ENCODE data around the gene TXNRD1.
"Not testable (repeated sequence)": the region's sequence is repeated elsewhere in the genome, so short reads cannot be mapped to it uniquely, and the experiment has no call there.

The TXNRD1 gene

GRCh38 chr12:104237930-104238329, 22.4 kb downstream of the TXNRD1 start:
- no peak for DNase-seq (ENCODE audit: low spot score)

- no peak for DNase-seq (ENCODE audit: low spot score)
Observed at GRCh38 chr12:104242546-104243206, 27.1 kb downstream of the TXNRD1 start.

GRCh38 chr12:104243551-104243950, 28.0 kb downstream of the TXNRD1 start:
- DNase-seq (ENCODE audit: low spot score), result peak; percentile 38

GRCh38 chr12:104243971-104244370, 28.4 kb downstream of the TXNRD1 start:
- DNase-seq (ENCODE audit: low spot score), result no peak

- no peak for DNase-seq (ENCODE audit: low spot score)
Observed at GRCh38 chr12:104247698-104248097, 32.1 kb downstream of the TXNRD1 start.

GRCh38 chr12:104248444-104248843, 32.9 kb downstream of the TXNRD1 start:
- DNase-seq (ENCODE audit: low spot score), result no peak

GRCh38 chr12:104249017-104249416, 33.4 kb downstream of the TXNRD1 start:
- DNase-seq (ENCODE audit: low spot score), result no peak

- DNase-seq (ENCODE audit: low spot score), result no peak
Observed at GRCh38 chr12:104249898-104250297, 34.3 kb downstream of the TXNRD1 start.

- DNase-seq (ENCODE audit: low spot score), result no peak
Observed at GRCh38 chr12:104250366-104251125, 35.0 kb downstream of the TXNRD1 start.

GRCh38 chr12:104257913-104258472, 42.4 kb downstream of the TXNRD1 start:
- DNase-seq (ENCODE audit: low spot score), result no peak

- DNase-seq (ENCODE audit: low spot score), result no peak
Observed at GRCh38 chr12:104258476-104259067, 43.0 kb downstream of the TXNRD1 start.

GRCh38 chr12:104263026-104263425, 47.4 kb downstream of the TXNRD1 start:
- no peak for DNase-seq (ENCODE audit: low spot score)

- peak; percentile 59 for DNase-seq (ENCODE audit: low spot score)
Observed at GRCh38 chr12:104263580-104264358, 48.2 kb downstream of the TXNRD1 start.

- not testable (repeated sequence) for DNase-seq (ENCODE audit: low spot score)
Observed at GRCh38 chr12:104265436-104265835, 49.9 kb downstream of the TXNRD1 start.

GRCh38 chr12:104272938-104273337, 57.4 kb downstream of the TXNRD1 start:
- no peak for DNase-seq (ENCODE audit: low spot score)

- no peak for DNase-seq (ENCODE audit: low spot score)
Observed at GRCh38 chr12:104273503-104273902, 57.9 kb downstream of the TXNRD1 start.

- DNase-seq (ENCODE audit: low spot score), result no peak
Observed at GRCh38 chr12:104274811-104275210, 59.2 kb downstream of the TXNRD1 start.

- DNase-seq (ENCODE audit: low spot score), result no peak
Observed at GRCh38 chr12:104275689-104276088, 60.1 kb downstream of the TXNRD1 start.

- DNase-seq (ENCODE audit: low spot score), result no peak
Observed at GRCh38 chr12:104276273-104277131, 60.9 kb downstream of the TXNRD1 start.

- no peak for DNase-seq (ENCODE audit: low spot score)
Observed at GRCh38 chr12:104279164-104279563, 63.6 kb downstream of the TXNRD1 start.

GRCh38 chr12:104280111-104280510, 64.5 kb downstream of the TXNRD1 start:
- DNase-seq (ENCODE audit: low spot score), result no peak

Measured in GM03348 (cell line).